ENCODE measurements around the gene PHAF1.

The PHAF1 gene

DNA sequence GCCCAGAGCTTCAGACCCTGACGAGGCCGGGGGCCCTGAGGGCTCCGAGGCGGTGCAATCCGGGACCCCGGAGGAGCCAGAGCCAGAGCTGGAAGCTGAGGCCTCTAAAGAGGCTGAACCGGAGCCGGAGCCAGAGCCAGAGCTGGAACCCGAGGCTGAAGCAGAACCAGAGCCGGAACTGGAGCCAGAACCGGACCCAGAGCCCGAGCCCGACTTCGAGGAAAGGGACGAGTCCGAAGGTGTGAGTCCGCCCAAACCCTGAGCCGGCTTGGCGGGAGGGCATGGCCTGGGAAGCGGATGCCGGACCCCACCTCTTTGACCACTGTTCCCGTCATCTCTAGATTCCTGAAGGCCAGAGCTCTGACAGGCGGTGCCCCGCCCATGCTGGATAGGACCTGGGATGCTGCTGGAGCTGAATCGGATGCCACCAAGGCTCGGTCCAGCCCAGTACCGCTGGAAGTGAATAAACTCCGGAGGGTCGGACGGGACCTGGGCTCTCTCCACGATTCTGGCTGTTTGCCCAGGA lies 65.0 kb downstream of the PHAF1 start:
- FAIRE-seq (no peak), DNase-seq (ENCODE audit: insufficient read length, low spot score) (no peak)
- TF ChIP-seq, protein P1, sequence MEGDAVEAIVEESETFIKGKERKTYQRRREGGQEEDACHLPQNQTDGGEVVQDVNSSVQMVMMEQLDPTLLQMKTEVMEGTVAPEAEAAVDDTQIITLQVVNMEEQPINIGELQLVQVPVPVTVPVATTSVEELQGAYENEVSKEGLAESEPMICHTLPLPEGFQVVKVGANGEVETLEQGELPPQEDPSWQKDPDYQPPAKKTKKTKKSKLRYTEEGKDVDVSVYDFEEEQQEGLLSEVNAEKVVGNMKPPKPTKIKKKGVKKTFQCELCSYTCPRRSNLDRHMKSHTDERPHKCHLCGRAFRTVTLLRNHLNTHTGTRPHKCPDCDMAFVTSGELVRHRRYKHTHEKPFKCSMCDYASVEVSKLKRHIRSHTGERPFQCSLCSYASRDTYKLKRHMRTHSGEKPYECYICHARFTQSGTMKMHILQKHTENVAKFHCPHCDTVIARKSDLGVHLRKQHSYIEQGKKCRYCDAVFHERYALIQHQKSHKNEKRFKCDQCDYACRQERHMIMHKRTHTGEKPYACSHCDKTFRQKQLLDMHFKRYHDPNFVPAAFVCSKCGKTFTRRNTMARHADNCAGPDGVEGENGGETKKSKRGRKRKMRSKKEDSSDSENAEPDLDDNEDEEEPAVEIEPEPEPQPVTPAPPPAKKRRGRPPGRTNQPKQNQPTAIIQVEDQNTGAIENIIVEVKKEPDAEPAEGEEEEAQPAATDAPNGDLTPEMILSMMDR (IDR thresholded peaks at IDR 0.05; ENCODE audit: insufficient read depth, missing control alignments): no peak

DNA sequence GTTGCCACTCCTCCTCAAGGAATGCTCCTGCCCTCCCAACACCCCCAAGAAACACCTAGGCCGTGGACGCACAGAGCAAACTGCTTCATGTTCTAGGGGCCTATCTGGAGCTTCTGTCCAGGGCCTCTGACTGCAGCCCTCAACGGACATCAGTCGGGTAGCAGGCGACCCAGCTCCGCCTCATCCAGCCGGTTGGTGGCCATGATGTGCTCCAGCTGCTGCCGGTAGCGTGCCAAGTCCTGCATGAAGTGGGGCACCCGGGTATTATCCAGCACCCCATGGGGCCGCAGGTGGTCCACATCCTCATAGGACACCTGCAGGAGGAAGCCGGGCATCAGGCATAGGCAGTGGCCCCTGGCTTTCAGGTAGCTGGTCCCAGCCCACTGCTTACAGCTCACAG lies 66.9 kb downstream of the PHAF1 start:
- TF ChIP-seq, protein P1 (IDR thresholded peaks at IDR 0.05; ENCODE audit: insufficient read depth, missing control alignments): no peak
- FAIRE-seq (no peak), DNase-seq (ENCODE audit: insufficient read length, low spot score) (no peak)

DNA sequence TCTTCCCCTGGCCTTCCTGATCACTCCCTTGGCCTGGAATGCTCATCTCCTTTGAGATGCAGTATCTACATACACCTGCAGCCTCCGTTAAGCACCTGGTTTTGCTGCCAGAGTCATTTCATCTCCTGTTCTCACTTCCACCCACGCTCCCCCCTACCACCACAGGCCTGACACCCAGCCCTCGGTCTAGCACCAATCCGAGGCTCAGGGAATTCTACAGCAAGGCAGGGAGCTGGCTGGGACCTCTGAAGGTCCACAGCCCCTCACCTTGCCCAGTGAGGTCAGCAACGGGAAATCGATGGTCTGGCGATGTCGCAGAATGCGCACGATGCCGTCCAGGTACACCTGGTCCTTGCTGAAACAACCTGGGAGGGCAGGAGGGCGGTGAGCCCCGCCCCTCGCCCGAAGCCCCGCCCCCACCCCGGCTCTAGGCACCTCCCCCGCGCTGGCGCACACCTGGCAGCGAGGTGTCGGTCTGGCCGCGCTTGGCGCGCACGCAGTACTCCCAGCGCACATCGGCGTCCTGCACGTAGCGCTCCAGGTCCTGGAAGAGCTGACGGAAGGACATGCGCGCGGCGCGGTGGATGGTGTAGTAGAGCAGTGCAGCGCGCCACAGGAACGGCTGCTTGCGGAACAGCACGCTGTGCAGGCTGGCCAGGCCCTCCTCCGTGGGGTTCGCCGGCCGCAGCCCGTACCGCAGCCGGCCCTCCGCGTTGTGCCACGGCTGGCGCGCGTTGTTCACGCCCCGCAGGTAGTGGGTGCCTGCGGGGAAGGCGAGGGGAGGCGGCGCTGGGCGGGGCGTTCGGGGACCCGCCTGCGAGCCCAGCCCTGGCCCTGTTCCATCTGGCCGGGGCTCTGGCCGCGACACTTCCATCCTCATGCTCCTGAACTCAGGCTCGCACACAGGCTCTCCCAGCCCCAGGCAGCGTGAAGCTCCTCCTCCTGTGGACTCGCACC lies 68.3 kb downstream of the PHAF1 start:
- TF ChIP-seq, protein P1 (IDR thresholded peaks at IDR 0.05; ENCODE audit: insufficient read depth, missing control alignments): no peak
- no peak for DNase-seq (ENCODE audit: insufficient read length, low spot score)
- FAIRE-seq: no peak

DNA sequence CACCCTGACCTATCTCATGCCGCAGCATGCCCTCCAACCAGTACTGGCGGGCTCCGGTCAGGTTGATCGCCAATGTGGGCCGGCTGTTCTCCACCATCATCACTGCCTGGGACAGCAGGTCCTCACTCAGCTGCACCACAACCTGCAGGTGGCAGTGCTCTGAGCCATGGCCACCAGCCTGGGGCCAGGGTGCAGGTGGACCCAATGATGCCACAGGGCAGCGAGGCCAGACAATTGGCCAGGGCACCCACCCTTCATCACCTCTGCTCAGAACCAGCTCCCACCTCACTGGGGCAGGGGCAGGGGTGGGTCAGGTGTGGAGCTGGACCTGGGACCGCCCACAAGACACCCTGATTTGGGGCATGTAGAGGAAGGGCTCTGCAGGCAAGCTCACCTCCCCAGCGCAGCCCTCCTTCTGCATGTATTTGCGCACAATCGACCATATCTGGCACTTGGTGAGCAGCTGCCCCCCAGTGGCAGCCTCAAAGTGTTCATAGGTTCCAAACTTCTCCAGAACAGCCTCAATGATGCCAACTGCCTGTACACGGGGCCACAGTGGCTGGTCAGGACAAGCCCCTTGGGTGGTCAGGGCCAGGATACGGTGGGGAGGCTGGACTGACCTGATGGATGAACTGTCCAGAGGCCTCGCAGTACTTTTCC lies 69.8 kb downstream of the PHAF1 start:
- FAIRE-seq: no peak

DNA sequence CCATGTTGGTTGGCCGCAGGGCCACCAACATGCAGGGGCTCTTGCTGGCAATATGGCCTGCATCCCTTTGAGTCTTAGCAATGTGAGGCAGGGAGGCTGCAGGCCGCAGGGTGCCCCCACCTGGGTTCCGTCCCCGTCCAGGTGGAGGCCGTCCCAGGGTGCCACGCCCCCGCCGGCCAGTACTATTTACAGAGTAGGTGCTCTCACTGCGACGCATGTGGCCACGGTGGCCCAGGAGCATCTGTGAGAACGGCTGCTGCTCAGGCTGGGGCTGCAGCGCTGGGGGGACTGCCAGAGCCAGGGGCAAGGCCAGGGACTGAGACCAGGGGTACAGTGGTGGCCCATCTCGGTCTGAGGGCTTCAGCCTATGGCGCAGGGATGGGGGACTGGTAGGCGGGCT lies 70.4 kb downstream of the PHAF1 start:
- TF ChIP-seq, protein P1 (IDR thresholded peaks at IDR 0.05; ENCODE audit: insufficient read depth, missing control alignments): no peak
- DNase-seq (ENCODE audit: insufficient read length, low spot score): no peak
- FAIRE-seq: no peak

More for the DNA sequence above, 69.8 kb downstream of the PHAF1 start:
- DNase-seq (ENCODE audit: insufficient read length, low spot score): no peak
- TF ChIP-seq, protein P1 (IDR thresholded peaks at IDR 0.05; ENCODE audit: insufficient read depth, missing control alignments): peak; percentile 18

DNA sequence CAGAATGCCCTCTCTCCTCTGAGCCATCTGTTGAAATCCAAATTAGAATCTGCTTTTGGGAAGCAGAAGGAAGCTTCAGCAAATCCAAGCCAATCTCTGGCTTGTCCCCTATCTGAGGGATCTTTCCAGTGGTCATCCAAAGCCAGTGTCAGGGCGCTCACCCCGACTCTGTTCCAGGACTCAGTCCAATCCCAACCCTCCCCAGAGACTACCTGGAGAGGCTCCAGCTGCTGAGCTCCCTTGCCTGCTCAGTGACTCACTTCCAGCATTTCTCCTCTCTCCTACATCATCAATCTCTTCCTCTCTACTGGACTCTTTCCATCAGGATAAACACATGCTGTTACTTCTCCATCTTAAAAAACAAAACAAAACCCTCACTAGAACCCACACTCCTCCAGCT lies 71.6 kb downstream of the PHAF1 start:
- TF ChIP-seq, protein P1 (IDR thresholded peaks at IDR 0.05; ENCODE audit: insufficient read depth, missing control alignments): no peak
- DNase-seq (ENCODE audit: insufficient read length, low spot score): no peak
- FAIRE-seq: no peak
